Measurements from ENCODE around the gene GOSR1. TPM values are rescaled to one million over a fixed set of nuclear protein-coding genes. Genes with fewer than 3 reads are reported as not detected.
"Not testable (repeated sequence)": the region's sequence is repeated elsewhere in the genome, so short reads cannot be mapped to it uniquely, and the experiment has no call there.

GOSR1 gene
- total RNA-seq, 2 experiments from 2014 or later = 43.2 to 45.6 TPM

GRCh38 chr17:30521766-30522165 lies 44.6 kb downstream of the GOSR1 start:
- Histone ChIP-seq H3K4me3 (ENCODE audit: low read length) (no peak overlapping the region), H3K4me1 (ENCODE audit: insufficient read depth, low read length) (no peaks in the 10 kb centered on the region), H3K27ac (ENCODE audit: low read depth in 1 of 2, low read length in 2 of 2) (no peak overlapping the region), H3K9me3 (ENCODE audit: control insufficient read depth in 1 of 2, insufficient read depth in 1 of 2, low read length in 2 of 2) (peaks cover 0 to 6% of the 10 kb centered on the region in 2 experiments), H3K36me3 (ENCODE audit: insufficient read depth, low read length) (peaks cover 55% of the 10 kb centered on the region), H3K27me3 (ENCODE audit: control insufficient read depth in 1 of 2, insufficient read depth in 2 of 2, low read length in 2 of 2) (no peaks in the 10 kb centered on the region)
- H3K27ac Mint-ChIP-seq = no peak overlapping the region
- no peak overlapping the region for H3K4me3 Mint-ChIP-seq
- no peaks in the 10 kb centered on the region for H3K27me3 Mint-ChIP-seq
- H3K9me3 Mint-ChIP-seq = no peaks in the 10 kb centered on the region
- CTCF ChIA-PET = no interaction called here
- DNase-seq = no peak
- intact Hi-C loops (cut with DNase I, micrococcal nuclease) = no loop called here
- no peak for ATAC-seq (ENCODE audit: poor library complexity)
- peaks cover 75% of the 10 kb centered on the region for H3K36me3 Mint-ChIP-seq (ENCODE audit: low read depth)
- peaks cover 5% of the 10 kb centered on the region for H3K4me1 Mint-ChIP-seq (ENCODE audit: low read depth)
- TF ChIP-seq, protein P1, sequence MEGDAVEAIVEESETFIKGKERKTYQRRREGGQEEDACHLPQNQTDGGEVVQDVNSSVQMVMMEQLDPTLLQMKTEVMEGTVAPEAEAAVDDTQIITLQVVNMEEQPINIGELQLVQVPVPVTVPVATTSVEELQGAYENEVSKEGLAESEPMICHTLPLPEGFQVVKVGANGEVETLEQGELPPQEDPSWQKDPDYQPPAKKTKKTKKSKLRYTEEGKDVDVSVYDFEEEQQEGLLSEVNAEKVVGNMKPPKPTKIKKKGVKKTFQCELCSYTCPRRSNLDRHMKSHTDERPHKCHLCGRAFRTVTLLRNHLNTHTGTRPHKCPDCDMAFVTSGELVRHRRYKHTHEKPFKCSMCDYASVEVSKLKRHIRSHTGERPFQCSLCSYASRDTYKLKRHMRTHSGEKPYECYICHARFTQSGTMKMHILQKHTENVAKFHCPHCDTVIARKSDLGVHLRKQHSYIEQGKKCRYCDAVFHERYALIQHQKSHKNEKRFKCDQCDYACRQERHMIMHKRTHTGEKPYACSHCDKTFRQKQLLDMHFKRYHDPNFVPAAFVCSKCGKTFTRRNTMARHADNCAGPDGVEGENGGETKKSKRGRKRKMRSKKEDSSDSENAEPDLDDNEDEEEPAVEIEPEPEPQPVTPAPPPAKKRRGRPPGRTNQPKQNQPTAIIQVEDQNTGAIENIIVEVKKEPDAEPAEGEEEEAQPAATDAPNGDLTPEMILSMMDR (IDR thresholded peaks at IDR 0.05) = no peak
- POLR2A ChIA-PET = no interaction called here

- intact Hi-C loops (cut with DNase I, micrococcal nuclease); H3K9me3 ChIP-seq (ENCODE audit: control insufficient read depth in 1 of 2, insufficient read depth in 1 of 2, low read length in 2 of 2); H3K4me3 Mint-ChIP-seq; H3K4me1 Mint-ChIP-seq (ENCODE audit: low read depth); ATAC-seq (ENCODE audit: poor library complexity); CTCF ChIA-PET; POLR2A ChIA-PET; H3K27ac Mint-ChIP-seq; H3K4me1 ChIP-seq (ENCODE audit: insufficient read depth, low read length); H3K4me3 ChIP-seq (ENCODE audit: low read length); H3K9me3 Mint-ChIP-seq; DNase-seq; H3K27me3 Mint-ChIP-seq; H3K27ac ChIP-seq (ENCODE audit: low read depth in 1 of 2, low read length in 2 of 2); H3K27me3 ChIP-seq (ENCODE audit: control insufficient read depth in 1 of 2, insufficient read depth in 2 of 2, low read length in 2 of 2): not testable (repeated sequence)
- peaks cover 60% of the 10 kb centered on the region for H3K36me3 Mint-ChIP-seq (ENCODE audit: low read depth)
- H3K36me3 ChIP-seq (ENCODE audit: insufficient read depth, low read length) = peaks cover 46% of the 10 kb centered on the region
Observed at GRCh38 chr17:30523236-30523635, 46.0 kb downstream of the GOSR1 start.

DNA sequence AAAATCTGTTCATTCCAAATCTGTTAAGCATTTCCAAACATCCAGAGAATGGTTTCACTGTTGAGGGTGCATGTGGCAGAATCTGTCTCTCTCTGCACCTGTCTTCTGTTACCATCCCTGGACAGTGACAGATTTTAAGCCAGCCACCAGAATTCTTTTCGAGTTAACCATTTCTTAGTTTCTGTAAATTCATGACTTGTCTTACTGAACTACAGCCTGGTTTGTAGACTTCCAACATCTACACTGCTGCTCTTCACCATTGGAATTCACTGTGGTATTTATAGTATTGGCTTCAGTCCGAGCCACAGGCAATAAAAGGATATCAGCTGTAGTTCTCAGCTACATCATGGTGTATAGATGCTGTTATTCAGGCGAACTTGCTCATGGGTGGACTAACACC lies 47.6 kb downstream of the GOSR1 start:
- Histone ChIP-seq H3K27ac (ENCODE audit: low read depth in 1 of 2, low read length in 2 of 2) (no peak overlapping the region), H3K36me3 (ENCODE audit: insufficient read depth, low read length) (peaks cover 36% of the 10 kb centered on the region), H3K27me3 (ENCODE audit: control insufficient read depth in 1 of 2, insufficient read depth in 2 of 2, low read length in 2 of 2) (no peaks in the 10 kb centered on the region), H3K9me3 (ENCODE audit: control insufficient read depth in 1 of 2, insufficient read depth in 1 of 2, low read length in 2 of 2) (peaks cover 0 to 6% of the 10 kb centered on the region in 2 experiments), H3K4me1 (ENCODE audit: insufficient read depth, low read length) (no peaks in the 10 kb centered on the region), H3K4me3 (ENCODE audit: low read length) (no peak overlapping the region)
- intact Hi-C loops (cut with DNase I, micrococcal nuclease) = no loop called here
- CTCF ChIA-PET = no interaction called here
- Mint-ChIP-seq H3K36me3 (ENCODE audit: low read depth) (peaks cover 51% of the 10 kb centered on the region), H3K4me3 (no peak overlapping the region), H3K27me3 (no peaks in the 10 kb centered on the region), H3K9me3 (no peaks in the 10 kb centered on the region), H3K27ac (no peak overlapping the region), H3K4me1 (ENCODE audit: low read depth) (peaks cover under 1% of the 10 kb centered on the region)
- no peak for DNase-seq
- TF ChIP-seq, protein P1 (IDR thresholded peaks at IDR 0.05) = no peak
- no peak for ATAC-seq (ENCODE audit: poor library complexity)
- POLR2A ChIA-PET = no interaction called here

DNA sequence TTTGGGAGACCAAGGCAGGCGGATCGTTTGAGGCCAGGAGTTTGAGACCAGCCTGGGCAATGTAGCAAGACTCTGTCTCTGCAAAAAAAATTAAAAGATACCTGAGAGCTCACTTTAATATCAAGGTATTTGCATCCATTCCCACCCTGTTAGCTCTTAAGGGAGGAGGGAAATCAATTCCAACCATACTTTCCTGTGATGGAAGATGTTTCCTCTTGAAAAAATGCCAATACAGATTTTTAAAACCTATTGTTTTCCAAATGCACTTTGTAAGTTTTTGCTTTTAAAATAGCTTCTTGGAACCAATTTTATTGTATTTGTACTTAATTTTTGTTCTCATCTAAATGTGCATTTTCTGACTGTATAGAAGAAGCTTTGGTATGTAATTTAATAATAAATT lies 49.2 kb downstream of the GOSR1 start:
- Mint-ChIP-seq H3K4me3 (no peak overlapping the region), H3K27ac (no peak overlapping the region)
- CTCF ChIA-PET = interaction anchor here (0.6 to 0.7 kb wide), 2 partner anchors 522 to 1712 kb away, joined by 3 read pairs; no protein-coding TSS in a partner anchor

DNA sequence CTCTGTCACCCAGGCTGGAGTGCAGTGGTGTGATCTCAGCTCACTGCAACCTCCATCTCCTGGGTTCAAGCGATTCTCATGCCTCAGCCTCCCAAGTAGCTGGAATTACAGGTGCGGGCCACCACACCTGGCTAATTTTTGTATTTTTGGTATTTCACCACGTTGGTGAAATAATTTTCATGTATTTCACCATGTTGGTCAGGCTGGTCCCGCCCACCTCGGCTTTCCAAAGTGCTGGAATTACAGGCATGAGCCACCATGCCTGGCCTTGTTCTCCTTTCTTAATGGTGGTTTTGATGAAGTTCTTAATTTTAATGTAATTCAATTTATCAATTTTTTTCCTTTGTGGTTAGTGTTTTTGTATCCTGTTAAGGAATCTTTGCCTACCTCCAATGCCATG lies 51.5 kb downstream of the GOSR1 start:
- CTCF ChIA-PET; H3K27ac ChIP-seq (ENCODE audit: low read depth in 1 of 2, low read length in 2 of 2); H3K27me3 ChIP-seq (ENCODE audit: control insufficient read depth in 1 of 2, insufficient read depth in 2 of 2, low read length in 2 of 2); DNase-seq; H3K9me3 ChIP-seq (ENCODE audit: control insufficient read depth in 1 of 2, insufficient read depth in 1 of 2, low read length in 2 of 2); H3K27me3 Mint-ChIP-seq; H3K9me3 Mint-ChIP-seq; H3K4me3 Mint-ChIP-seq; intact Hi-C loops (cut with DNase I, micrococcal nuclease); POLR2A ChIA-PET; H3K4me3 ChIP-seq (ENCODE audit: low read length); H3K27ac Mint-ChIP-seq; ATAC-seq (ENCODE audit: poor library complexity); H3K4me1 ChIP-seq (ENCODE audit: insufficient read depth, low read length); H3K4me1 Mint-ChIP-seq (ENCODE audit: low read depth): not testable (repeated sequence)
- peaks cover 12% of the 10 kb centered on the region for H3K36me3 ChIP-seq (ENCODE audit: insufficient read depth, low read length)
- peaks cover 19% of the 10 kb centered on the region for H3K36me3 Mint-ChIP-seq (ENCODE audit: low read depth)

More for the DNA sequence above, 49.2 kb downstream of the GOSR1 start:
- no peak overlapping the region for H3K27ac ChIP-seq (ENCODE audit: low read depth in 1 of 2, low read length in 2 of 2)
- peaks cover 0 to 6% of the 10 kb centered on the region in 2 experiments for H3K9me3 ChIP-seq (ENCODE audit: control insufficient read depth in 1 of 2, insufficient read depth in 1 of 2, low read length in 2 of 2)
- H3K36me3 ChIP-seq (ENCODE audit: insufficient read depth, low read length) = peaks cover 25% of the 10 kb centered on the region
- intact Hi-C loops (cut with DNase I, micrococcal nuclease) = no loop called here
- DNase-seq = no peak
- TF ChIP-seq, protein P1 (IDR thresholded peaks at IDR 0.05) = no peak
- Mint-ChIP-seq H3K36me3 (ENCODE audit: low read depth) (peaks cover 36% of the 10 kb centered on the region), H3K9me3 (no peaks in the 10 kb centered on the region), H3K27me3 (no peaks in the 10 kb centered on the region), H3K4me1 (ENCODE audit: low read depth) (no peaks in the 10 kb centered on the region)
- no peak overlapping the region for H3K4me3 ChIP-seq (ENCODE audit: low read length)
- no peaks in the 10 kb centered on the region for H3K27me3 ChIP-seq (ENCODE audit: control insufficient read depth in 1 of 2, insufficient read depth in 2 of 2, low read length in 2 of 2)
- POLR2A ChIA-PET = no interaction called here
- ATAC-seq (ENCODE audit: poor library complexity) = no peak
- H3K4me1 ChIP-seq (ENCODE audit: insufficient read depth, low read length) = no peaks in the 10 kb centered on the region
